Measurements from ENCODE around the gene ITGAX. TPM values are rescaled to one million over a fixed set of nuclear protein-coding genes. Genes with fewer than 3 reads are reported as not detected.

ITGAX gene
- total RNA-seq, 4 donors from 2014 or later: 0.22 to 0.91 (median 0.56) TPM

DNA sequence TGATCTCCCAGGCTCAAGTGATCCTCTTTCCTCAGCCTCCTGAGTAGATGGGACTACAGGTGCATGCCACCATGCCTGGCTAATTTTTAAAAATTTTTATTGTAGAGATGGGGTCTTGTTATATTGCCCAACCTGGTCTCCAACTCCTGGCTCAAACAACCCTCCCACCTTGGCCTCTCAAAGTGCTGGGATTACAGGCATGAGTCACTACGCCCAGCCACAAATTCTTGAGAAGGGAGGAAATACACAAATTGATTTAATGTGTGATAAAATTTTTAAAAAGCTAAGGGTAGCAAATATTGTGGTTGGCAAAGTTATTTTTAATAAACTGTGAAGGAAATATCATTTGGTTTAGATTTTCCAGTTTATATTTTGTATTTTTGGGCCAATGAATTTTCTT, 47.7 kb downstream of the ITGAX start:
- TF ChIP-seq, protein P1, sequence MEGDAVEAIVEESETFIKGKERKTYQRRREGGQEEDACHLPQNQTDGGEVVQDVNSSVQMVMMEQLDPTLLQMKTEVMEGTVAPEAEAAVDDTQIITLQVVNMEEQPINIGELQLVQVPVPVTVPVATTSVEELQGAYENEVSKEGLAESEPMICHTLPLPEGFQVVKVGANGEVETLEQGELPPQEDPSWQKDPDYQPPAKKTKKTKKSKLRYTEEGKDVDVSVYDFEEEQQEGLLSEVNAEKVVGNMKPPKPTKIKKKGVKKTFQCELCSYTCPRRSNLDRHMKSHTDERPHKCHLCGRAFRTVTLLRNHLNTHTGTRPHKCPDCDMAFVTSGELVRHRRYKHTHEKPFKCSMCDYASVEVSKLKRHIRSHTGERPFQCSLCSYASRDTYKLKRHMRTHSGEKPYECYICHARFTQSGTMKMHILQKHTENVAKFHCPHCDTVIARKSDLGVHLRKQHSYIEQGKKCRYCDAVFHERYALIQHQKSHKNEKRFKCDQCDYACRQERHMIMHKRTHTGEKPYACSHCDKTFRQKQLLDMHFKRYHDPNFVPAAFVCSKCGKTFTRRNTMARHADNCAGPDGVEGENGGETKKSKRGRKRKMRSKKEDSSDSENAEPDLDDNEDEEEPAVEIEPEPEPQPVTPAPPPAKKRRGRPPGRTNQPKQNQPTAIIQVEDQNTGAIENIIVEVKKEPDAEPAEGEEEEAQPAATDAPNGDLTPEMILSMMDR (IDR thresholded peaks at IDR 0.05 in 4 of 5, conservative IDR thresholded peaks at IDR 0.05 in 1 of 5): no peak
- TF ChIP-seq POLR2A (IDR thresholded peaks at IDR 0.05): no peak
- in situ Hi-C loops (cut with MboI; ENCODE audit: low sequenced_read_pairs in 4 of 4): loop anchor here in 1 of 4 donors (25.0 kb wide), 1 partner anchor 190 kb away; the partner anchor contains the start of genes PYCARD, PYDC1 and TRIM72
- intact Hi-C loops (cut with DNase I; ENCODE audit: low total_unique reads): no loop called here
- H3K36me3 ChIP-seq: no peaks in the 10 kb centered on the region
- H3K9me3 ChIP-seq: no peaks in the 10 kb centered on the region
- no peaks in the 10 kb centered on the region for H3K27me3 ChIP-seq
- H3K4me1 ChIP-seq: no peaks in the 10 kb centered on the region
- ATAC-seq: no peak
- no peak for DNase-seq
- H3K27ac ChIP-seq: no peak overlapping the region
- H3K4me3 ChIP-seq: no peak overlapping the region

DNA sequence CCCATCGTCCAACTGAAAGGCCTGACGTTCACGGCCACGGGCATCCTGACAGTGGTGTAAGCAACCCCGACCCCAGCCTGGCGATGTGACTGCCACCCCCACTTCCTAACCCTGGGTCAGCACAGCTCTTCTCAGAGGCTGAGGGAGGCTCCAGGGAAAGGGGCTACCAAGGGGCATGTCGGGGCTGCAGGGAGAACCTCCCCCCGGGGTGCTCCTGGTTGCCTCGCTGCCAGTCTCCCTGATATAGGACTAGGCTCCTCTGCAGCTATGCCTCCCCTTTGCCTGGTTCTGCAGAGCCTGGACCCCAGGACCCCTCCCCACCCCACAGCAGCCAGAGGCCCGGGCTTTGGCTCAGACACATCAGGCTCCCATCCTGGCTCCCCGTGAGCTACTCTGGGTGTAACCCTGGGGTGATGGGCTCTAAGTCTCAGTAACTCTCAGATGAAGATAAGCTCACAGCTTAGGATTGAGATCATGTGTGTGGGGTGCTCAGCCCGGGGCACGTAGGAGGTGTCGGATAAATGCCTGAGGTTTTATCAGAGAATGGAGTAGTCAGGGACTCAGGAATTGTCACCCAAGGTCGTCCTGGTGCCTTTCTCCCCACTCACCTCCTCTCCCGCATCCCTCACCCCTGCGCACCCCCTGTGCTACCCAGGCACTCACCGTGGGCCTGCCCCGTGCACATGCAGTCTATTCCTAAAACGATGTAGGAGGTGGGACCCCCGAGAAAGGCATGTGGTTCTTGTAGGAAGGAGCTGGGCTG, 48.8 kb downstream of the ITGAX start:
- in situ Hi-C loops (cut with MboI; ENCODE audit: low sequenced_read_pairs in 4 of 4): loop anchor here in 1 of 4 donors (25.0 kb wide), 1 partner anchor 191 kb away; the partner anchor contains the start of genes PYCARD, PYDC1 and TRIM72
- intact Hi-C loops (cut with DNase I; ENCODE audit: low total_unique reads): no loop called here
- Histone ChIP-seq H3K27ac (no peak overlapping the region), H3K27me3 (no peaks in the 10 kb centered on the region), H3K4me1 (no peaks in the 10 kb centered on the region), H3K9me3 (no peaks in the 10 kb centered on the region), H3K4me3 (peak overlapping the region in 1 of 4 donors; percentile 13), H3K36me3 (no peaks in the 10 kb centered on the region)
- no peak for DNase-seq
- TF ChIP-seq, protein P1 (IDR thresholded peaks at IDR 0.05 in 4 of 5, conservative IDR thresholded peaks at IDR 0.05 in 1 of 5): no peak
- no peak for TF ChIP-seq POLR2A (IDR thresholded peaks at IDR 0.05)
- no peak for ATAC-seq

DNA sequence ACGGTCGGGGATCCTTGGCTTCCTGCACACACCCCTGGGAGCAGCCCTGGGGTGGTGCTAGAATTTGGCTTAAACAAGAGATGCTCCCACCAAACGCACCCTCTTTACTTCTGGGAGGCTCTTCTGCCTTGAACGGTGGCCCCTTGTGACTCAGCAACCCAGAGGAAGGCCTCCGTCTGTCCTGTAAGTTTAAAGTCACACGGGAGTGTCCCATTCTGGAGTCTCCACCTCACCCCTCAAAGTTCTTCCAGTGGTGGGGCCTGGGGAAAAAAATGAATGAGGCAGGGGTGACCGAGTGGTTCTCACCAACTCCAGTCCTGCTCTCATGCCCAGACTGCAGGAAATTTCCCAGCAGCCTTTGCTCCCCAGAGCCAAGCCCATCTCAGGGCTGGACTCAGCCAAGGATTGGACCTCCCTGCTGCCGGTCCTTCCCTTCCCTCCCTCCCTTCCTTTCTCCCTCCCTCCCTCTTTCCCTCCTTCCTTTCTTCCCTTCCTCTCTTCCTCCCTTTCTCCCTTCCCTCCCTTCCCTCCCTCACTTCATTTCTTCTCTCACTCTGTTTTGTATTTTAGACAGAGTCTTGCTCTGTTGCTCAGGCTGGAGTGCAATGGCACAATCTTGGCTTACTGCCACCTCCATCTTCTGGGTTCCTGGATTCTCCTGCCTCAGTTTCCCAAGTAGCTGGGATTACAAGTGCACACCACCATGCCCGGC, 49.5 kb downstream of the ITGAX start:
- H3K4me1 ChIP-seq: no peaks in the 10 kb centered on the region
- in situ Hi-C loops (cut with MboI; ENCODE audit: low sequenced_read_pairs in 4 of 4): loop anchor here in 1 of 4 donors (25.0 kb wide), 1 partner anchor 192 kb away; the partner anchor contains the start of genes PYCARD, PYDC1 and TRIM72
- ATAC-seq (no peak), DNase-seq (no peak)
- H3K27ac ChIP-seq: no peak overlapping the region
- TF ChIP-seq, protein P1 (IDR thresholded peaks at IDR 0.05 in 4 of 5, conservative IDR thresholded peaks at IDR 0.05 in 1 of 5): no peak
- TF ChIP-seq POLR2A (IDR thresholded peaks at IDR 0.05): no peak
- peak overlapping the region in 1 of 4 donors; percentile 13 for H3K4me3 ChIP-seq
- H3K27me3 ChIP-seq: no peaks in the 10 kb centered on the region
- no peaks in the 10 kb centered on the region for H3K36me3 ChIP-seq
- intact Hi-C loops (cut with DNase I; ENCODE audit: low total_unique reads): no loop called here
- H3K9me3 ChIP-seq: no peaks in the 10 kb centered on the region

DNA sequence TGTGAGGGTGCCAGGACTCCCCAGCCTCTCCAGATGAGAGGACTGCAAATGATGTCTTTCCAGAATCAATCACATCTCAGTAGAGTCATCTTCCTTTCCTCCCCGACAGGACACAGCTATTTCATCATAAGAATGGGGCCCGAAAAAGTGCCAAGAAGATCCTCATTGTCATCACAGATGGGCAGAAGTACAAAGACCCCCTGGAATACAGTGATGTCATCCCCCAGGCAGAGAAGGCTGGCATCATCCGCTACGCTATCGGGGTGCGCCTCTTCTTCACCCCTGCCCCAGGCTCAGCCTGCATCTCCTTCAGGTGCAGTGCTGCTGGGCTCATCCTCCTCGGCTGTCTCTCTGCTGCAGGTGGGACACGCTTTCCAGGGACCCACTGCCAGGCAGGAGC, 52.4 kb downstream of the ITGAX start:
- TF ChIP-seq POLR2A (IDR thresholded peaks at IDR 0.05): no peak
- TF ChIP-seq, protein P1 (IDR thresholded peaks at IDR 0.05 in 4 of 5, conservative IDR thresholded peaks at IDR 0.05 in 1 of 5): no peak
- Histone ChIP-seq H3K36me3 (no peaks in the 10 kb centered on the region), H3K27me3 (peaks cover 0 to 4% (median 0%) of the 10 kb centered on the region in 3 donors), H3K9me3 (no peaks in the 10 kb centered on the region), H3K4me1 (no peaks in the 10 kb centered on the region), H3K4me3 (no peak overlapping the region), H3K27ac (no peak overlapping the region)
- intact Hi-C loops (cut with DNase I; ENCODE audit: low total_unique reads) (no loop called here), in situ Hi-C loops (cut with MboI; ENCODE audit: low sequenced_read_pairs in 4 of 4) (loop anchor here in 1 of 4 donors (25.0 kb wide), 1 partner anchor 195 kb away; the partner anchor contains the start of genes PYCARD, PYDC1 and TRIM72)
- DNase-seq: no peak
- ATAC-seq: no peak

Data from gastrocnemius medialis (tissue), 4 donors.